GM12892 (cell line): ENCODE measurements around the gene MYH15.

ENCODE experiments used
- POLR2A ChIP-seq: IDR thresholded peaks from 2 replicates; pipeline ENCODE4 v1.6.1; 2011; ENCODE audit warnings: low read depth, low read length, control low read depth
- POLR2AphosphoS5 ChIP-seq: IDR thresholded peaks from 2 replicates; pipeline ENCODE4 v1.6.1; 2011; ENCODE audit warnings: low read depth, low read length, control low read depth
- TAF1 ChIP-seq: IDR thresholded peaks from 2 replicates; pipeline ENCODE4 v1.6.1; 2011; ENCODE audit warnings: low read depth, mild to moderate bottlenecking, control low read depth, low read length, borderline replicate concordance

- TF ChIP-seq POLR2A: no peak
- TF ChIP-seq POLR2AphosphoS5: no peak
- TF ChIP-seq TAF1: no peak
Observed at GRCh38 chr3:108554229-108554628, 43.8 kb upstream of the MYH15 start.
